Spleen (tissue), 11 donors: ENCODE measurements around the gene TMOD2. TPM values are rescaled to one million over a fixed set of nuclear protein-coding genes. Genes with fewer than 3 reads are reported as not detected.

Experiments
- DNase-seq: peaks from one replicate; pipeline ENCODE4 v3.0.0-alpha.2; 2020
- H3K27ac ChIP-seq, 8 donors: fragments of 200-600 bp; sonication (generic) in 7 of 8; 1 replicate in 4 of 8; 2 replicates in 4 of 8; pipeline versions ENCODE4 v1.5.0 to v1.8.0; 2016 to 2021; ENCODE audit warnings: inconsistent platforms in 4 of 8, mild to moderate bottlenecking in 4 of 8, moderate library complexity in 1 of 8
- H3K27me3 ChIP-seq, 7 donors: fragments of 200-600 bp; sonication (generic) in 6 of 7; replicated peaks in 1 of 7; 1 replicate in 4 of 7; 2 replicates in 3 of 7; pipeline versions ENCODE4 v1.5.0 to v1.8.0; 2016 to 2021; ENCODE audit warnings: inconsistent platforms in 3 of 7, mild to moderate bottlenecking in 1 of 7
- H3K36me3 ChIP-seq, 6 donors: fragments of 200-600 bp; sonication (generic) in 5 of 6; 1 replicate in 4 of 6; 2 replicates in 2 of 6; pipeline versions ENCODE4 v1.5.0 to v1.8.0; 2016 to 2021; ENCODE audit warnings: inconsistent platforms in 2 of 6
- H3K4me1 ChIP-seq, 6 donors: fragments of 200-600 bp; sonication (generic) in 5 of 6; 1 replicate in 3 of 6; 2 replicates in 3 of 6; pipeline versions ENCODE4 v1.5.0 to v1.8.0; 2016 to 2021; ENCODE audit warnings: inconsistent platforms in 3 of 6
- H3K4me3 ChIP-seq, 8 donors: fragments of 200-600 bp; sonication (generic) in 7 of 8; 1 replicate in 4 of 8; 2 replicates in 4 of 8; pipeline versions ENCODE4 v1.5.0 to v1.8.0; 2016 to 2021; ENCODE audit warnings: inconsistent platforms in 4 of 8, mild to moderate bottlenecking in 4 of 8, moderate library complexity in 2 of 8
- H3K9me3 ChIP-seq, 8 donors: fragments of 200-600 bp; sonication (generic) in 7 of 8; 1 replicate in 4 of 8; 2 replicates in 4 of 8; pipeline versions ENCODE4 v1.5.0 to v1.8.0; 2016 to 2021; ENCODE audit warnings: inconsistent platforms in 4 of 8
- POLR2A ChIP-seq, 3 donors: fragments of 450-650 bp; IDR thresholded peaks; one replicate each; pipeline ENCODE4 v1.5.1; 2017; ENCODE audit warnings: antibody characterized with exemption in 3 of 3, mild to moderate bottlenecking in 1 of 3
- POLR2AphosphoS5 ChIP-seq, 3 donors: sonication (generic); formaldehyde crosslinking; IDR thresholded peaks; one replicate each; pipeline ENCODE4 v1.5.1; 2017; ENCODE audit warnings: antibody characterized with exemption in 3 of 3
- WGBS, 5 donors: extraction: QIAGEN DNeasy Blood & Tissue Kit in 3 of 5; methylation state at CpG; one replicate each; pipeline versions ENCODE4 v1.1.5 to v1.1.7; 2013 to 2018; 5-methylcytosine and 5-hydroxymethylcytosine counted together
- intact Hi-C: fragments of 100-400 bp; cut with DNase I; formaldehyde crosslinking; loops from one replicate; pipeline ENCODE4 v1.15.0; 2023; ENCODE audit warnings: low total_unique reads
- polyA plus RNA-seq, 3 donors: library from polyadenylated mRNA; stranded (reverse); fragments of 200-250 nt; gene quantifications; one replicate each; pipeline ENCODE4 v1.2.1, GENCODE V29; 2013
- total RNA-seq, 7 donors: library from RNA; depleted of rRNA in 3 of 7; stranded (reverse); fragments of >200 nt in 3 of 7; fragmentation: NEBNext Ultra II Directional in 4 of 7; extraction: Animal tissue kit (Norgen Biotek cat#: 25700) in 4 of 7; gene quantifications; one replicate each; pipeline versions ENCODE4 v1.1.0 to v1.2.1, GENCODE V29; 2016 to 2021
- TF ChIP-seq, protein P1 (sequence below), 11 experiments: fragments of 200-600 bp in 7 of 11; fragments of 450-650 bp in 4 of 11; sonication (generic) in 4 of 11; IDR thresholded peaks in 8 of 11; conservative IDR thresholded peaks in 3 of 11; 1 replicate in 7 of 11; 2 replicates in 4 of 11; pipeline versions ENCODE4 v1.4.0 to v1.8.0; 2016 to 2021; ENCODE audit warnings: antibody characterized with exemption in 11 of 11, inconsistent platforms in 4 of 11, mild to moderate bottlenecking in 1 of 11
- donor health status: healthy with polysubstance abuse.
- donor health status: DM: no; HTN: no; CAD: no; lungs with moderate emphysema.
- donor health status: DM: no; HTN: no; CAD: no.
- donor health status: Bipolar disorder and iron deficiency.
- donor health status: healthy.
- donor health status: DM: no; HTN: no; CAD: no.
- donor health status: DM: yes; HTN: yes; CAD: no.

TMOD2 gene
- total and polyA plus RNA-seq, 10 donors = 1.3 to 21.1 (median 14.2) TPM

DNA sequence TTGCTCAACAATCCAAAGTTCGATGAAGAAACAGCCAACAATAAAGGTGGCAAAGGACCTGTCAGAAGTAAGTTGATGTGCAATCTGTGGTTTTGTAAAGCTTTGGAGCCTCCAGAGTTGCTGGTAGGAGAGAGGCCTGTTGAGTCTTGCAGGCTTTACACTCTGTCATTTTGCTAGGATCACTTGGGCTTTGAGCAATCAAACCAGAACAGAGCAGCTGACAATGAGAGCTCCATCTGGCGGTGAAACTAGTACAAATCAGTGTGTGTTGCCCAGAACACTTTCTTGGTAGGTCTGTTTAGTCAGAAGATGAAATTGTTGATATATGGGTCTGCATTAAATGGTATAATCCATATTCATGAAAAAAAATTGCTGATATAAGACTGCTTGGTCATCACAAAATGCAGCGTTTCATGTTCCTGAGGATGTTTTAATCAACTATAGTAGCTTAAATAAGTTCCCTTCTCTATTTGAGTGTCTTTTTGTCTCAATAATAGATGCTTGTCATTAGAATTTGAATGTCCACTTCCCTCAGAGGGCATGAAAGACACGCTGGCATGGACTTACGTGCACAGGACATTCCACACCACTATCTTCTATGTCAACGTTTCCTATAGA is 25.7 kb downstream of the TMOD2 start:
- DNase-seq = no peak
- 61 to 70% (median 63%) methylated on average over 6 of the region's 6 CpGs for WGBS, 5 donors
- no peaks in the 10 kb centered on the region for H3K27me3 ChIP-seq
- H3K4me3 ChIP-seq = no peak overlapping the region
- peaks cover 0 to 67% (median 10%) of the 10 kb centered on the region in 6 donors for H3K36me3 ChIP-seq
- H3K4me1 ChIP-seq = peaks cover 10 to 19% (median 12%) of the 10 kb centered on the region in 6 donors
- H3K27ac ChIP-seq = no peak overlapping the region
- TF ChIP-seq, protein P1, sequence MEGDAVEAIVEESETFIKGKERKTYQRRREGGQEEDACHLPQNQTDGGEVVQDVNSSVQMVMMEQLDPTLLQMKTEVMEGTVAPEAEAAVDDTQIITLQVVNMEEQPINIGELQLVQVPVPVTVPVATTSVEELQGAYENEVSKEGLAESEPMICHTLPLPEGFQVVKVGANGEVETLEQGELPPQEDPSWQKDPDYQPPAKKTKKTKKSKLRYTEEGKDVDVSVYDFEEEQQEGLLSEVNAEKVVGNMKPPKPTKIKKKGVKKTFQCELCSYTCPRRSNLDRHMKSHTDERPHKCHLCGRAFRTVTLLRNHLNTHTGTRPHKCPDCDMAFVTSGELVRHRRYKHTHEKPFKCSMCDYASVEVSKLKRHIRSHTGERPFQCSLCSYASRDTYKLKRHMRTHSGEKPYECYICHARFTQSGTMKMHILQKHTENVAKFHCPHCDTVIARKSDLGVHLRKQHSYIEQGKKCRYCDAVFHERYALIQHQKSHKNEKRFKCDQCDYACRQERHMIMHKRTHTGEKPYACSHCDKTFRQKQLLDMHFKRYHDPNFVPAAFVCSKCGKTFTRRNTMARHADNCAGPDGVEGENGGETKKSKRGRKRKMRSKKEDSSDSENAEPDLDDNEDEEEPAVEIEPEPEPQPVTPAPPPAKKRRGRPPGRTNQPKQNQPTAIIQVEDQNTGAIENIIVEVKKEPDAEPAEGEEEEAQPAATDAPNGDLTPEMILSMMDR (IDR thresholded peaks at IDR 0.05 in 8 of 11, conservative IDR thresholded peaks at IDR 0.05 in 3 of 11) = peak in 10 of 11 experiments; percentile 34 to 85 (median 71)
- no peak for TF ChIP-seq POLR2AphosphoS5 (IDR thresholded peaks at IDR 0.05)
- H3K9me3 ChIP-seq = no peaks in the 10 kb centered on the region
- intact Hi-C loops = loop anchor here (5.0 to 10.0 kb wide), 2 partner anchors 52 to 130 kb away; no protein-coding TSS in a partner anchor

DNA sequence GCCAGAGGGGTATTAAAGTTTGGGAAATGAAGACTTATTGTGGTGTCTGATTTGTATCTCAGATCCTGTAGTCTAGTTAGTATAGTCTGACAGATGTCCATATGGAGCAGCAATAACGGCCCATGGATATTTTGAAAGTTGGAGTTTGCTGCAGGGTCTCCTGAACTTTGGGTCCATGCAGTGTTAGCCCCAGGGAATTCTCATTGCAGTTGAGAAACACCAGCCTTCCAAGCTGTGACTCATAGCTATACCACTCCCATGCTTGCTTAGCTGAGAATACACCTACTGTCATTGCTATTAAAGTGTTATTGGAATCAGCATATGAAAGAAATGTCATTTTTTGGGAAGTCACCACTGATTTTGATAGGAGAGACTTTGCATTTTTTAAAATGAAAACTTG is 29.2 kb downstream of the TMOD2 start:
- Histone ChIP-seq H3K27me3 (no peaks in the 10 kb centered on the region), H3K4me3 (no peak overlapping the region), H3K36me3 (peaks cover 3 to 71% (median 22%) of the 10 kb centered on the region in 6 donors), H3K4me1 (peaks cover 10 to 15% (median 12%) of the 10 kb centered on the region in 6 donors), H3K27ac (no peak overlapping the region), H3K9me3 (no peaks in the 10 kb centered on the region)
- WGBS, 5 donors = 71 to 100% (median 91%) methylated on average over 1 of the region's 1 CpG
- intact Hi-C loops = no loop called here
- no peak for DNase-seq
- TF ChIP-seq POLR2AphosphoS5 (IDR thresholded peaks at IDR 0.05) = no peak
- TF ChIP-seq POLR2A (IDR thresholded peaks at IDR 0.05) = no peak
- TF ChIP-seq, protein P1 (IDR thresholded peaks at IDR 0.05 in 8 of 11, conservative IDR thresholded peaks at IDR 0.05 in 3 of 11) = no peak

DNA sequence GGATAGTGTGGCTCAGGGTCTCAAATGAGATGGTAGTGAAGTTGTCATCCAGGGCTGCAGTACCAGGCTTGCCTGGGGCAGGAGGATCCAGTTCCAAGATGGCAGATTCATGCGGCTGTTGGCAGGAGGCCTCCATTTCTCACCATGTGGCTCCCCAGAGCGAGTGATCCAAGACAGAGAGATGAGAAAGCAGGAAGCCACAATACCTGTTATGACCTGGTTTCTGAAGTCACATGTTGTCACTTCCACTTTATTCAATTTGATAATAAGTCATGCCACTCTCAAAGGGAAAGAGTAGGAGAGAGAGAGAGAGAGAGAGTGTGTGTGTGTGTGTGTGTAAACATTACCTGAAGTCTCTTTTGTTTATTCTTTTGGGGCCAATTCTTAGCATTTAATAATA is 30.1 kb downstream of the TMOD2 start:
- intact Hi-C loops = no loop called here
- H3K27me3 ChIP-seq = no peaks in the 10 kb centered on the region
- H3K36me3 ChIP-seq = peaks cover 3 to 80% (median 24%) of the 10 kb centered on the region in 6 donors
- peaks cover 4 to 7% (median 5%) of the 10 kb centered on the region in 6 donors for H3K4me1 ChIP-seq
- no peak overlapping the region for H3K27ac ChIP-seq
- no peaks in the 10 kb centered on the region for H3K9me3 ChIP-seq
- no peak overlapping the region for H3K4me3 ChIP-seq
- WGBS, 5 donors = 41 to 86% (median 70%) methylated on average over 2 of the region's 2 CpGs
- TF ChIP-seq POLR2AphosphoS5 (IDR thresholded peaks at IDR 0.05) (no peak), POLR2A (IDR thresholded peaks at IDR 0.05) (no peak)
- TF ChIP-seq, protein P1 (IDR thresholded peaks at IDR 0.05 in 8 of 11, conservative IDR thresholded peaks at IDR 0.05 in 3 of 11) = no peak
- no peak for DNase-seq

DNA sequence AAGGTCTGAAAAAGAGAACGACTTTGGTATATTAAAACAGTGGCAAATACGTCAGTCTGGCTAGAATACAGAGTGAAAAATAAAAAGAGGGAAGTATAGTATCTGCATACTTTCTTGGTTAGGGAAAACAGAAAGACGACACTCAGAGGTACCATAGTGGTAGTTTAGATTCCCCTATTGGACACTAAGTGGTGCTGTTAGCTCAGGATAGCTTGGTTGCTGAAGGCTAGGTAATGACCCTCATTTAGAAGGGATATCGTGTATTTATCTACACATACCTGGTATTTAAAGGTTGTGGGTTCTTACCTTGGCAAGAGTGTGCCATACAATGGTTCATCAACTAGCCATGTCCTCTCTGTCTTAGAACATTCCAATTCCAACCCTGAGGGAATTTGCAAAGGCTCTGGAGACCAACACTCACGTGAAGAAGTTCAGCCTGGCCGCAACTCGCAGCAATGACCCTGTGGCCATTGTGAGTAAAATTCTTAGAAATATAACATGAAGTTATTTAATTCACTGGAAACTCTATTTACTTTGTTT is 31.0 kb downstream of the TMOD2 start:
- intact Hi-C loops = no loop called here
- H3K4me1 ChIP-seq = no peaks in the 10 kb centered on the region

More for the DNA sequence above, 31.0 kb downstream of the TMOD2 start:
- no peak overlapping the region for H3K27ac ChIP-seq
- WGBS, 5 donors = 86 to 92% (median 90%) methylated on average over 7 of the region's 7 CpGs
- no peak overlapping the region for H3K4me3 ChIP-seq
- H3K9me3 ChIP-seq = no peaks in the 10 kb centered on the region
- H3K36me3 ChIP-seq = peaks cover 3 to 89% (median 24%) of the 10 kb centered on the region in 6 donors
- DNase-seq = no peak
- H3K27me3 ChIP-seq = no peaks in the 10 kb centered on the region
- TF ChIP-seq, protein P1 (IDR thresholded peaks at IDR 0.05 in 8 of 11, conservative IDR thresholded peaks at IDR 0.05 in 3 of 11) = peak in 2 of 11 experiments; percentile 13 to 20
- TF ChIP-seq POLR2AphosphoS5 (IDR thresholded peaks at IDR 0.05) (no peak), POLR2A (IDR thresholded peaks at IDR 0.05) (no peak)
